ENCODE measurements around the gene ACTN3.
A peak's percentile ranks its signal among the peaks of the same experiment; 100 is the strongest.
"Not testable (repeated sequence)": the region's sequence is repeated elsewhere in the genome, so short reads cannot be mapped to it uniquely, and the experiment has no call there.

Gene ACTN3

DNA sequence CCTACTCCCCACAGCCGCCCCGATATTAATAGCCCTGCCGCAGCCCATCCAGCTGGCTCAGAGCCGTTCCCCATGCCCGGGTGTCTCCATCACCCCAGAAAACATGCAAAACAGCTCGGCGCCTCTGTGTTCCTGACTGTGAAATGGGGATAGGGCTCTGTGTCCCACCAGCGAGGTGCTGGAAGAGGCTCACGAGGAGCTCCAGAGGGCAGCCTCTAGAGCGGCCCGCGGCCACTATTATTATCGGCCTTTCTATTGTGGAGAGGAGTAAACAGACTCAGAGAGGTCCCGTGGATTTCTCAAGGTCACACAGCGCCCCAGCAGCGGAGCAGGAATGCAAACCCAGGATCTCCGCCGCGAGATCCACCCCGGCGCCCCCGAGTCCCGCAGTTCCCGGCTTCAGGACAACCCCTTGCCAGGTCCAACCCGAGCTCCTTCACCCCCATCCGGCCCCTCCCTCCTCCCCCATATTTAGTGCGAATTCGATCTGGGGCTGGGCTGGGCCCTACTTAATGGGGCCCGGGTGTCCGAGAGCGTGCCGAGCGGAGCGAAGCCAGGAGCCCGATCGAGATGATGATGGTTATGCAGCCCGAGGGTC, at the start of gene ACTN3:
TSS of gene ACTN3 (plus strand) at position 536 of the 598 bp plus-strand sequence. CDS start at position 571, 35 bp downstream.
- no peak for DNase-seq (ENCODE audit: low read depth in 2 of 2)

DNA sequence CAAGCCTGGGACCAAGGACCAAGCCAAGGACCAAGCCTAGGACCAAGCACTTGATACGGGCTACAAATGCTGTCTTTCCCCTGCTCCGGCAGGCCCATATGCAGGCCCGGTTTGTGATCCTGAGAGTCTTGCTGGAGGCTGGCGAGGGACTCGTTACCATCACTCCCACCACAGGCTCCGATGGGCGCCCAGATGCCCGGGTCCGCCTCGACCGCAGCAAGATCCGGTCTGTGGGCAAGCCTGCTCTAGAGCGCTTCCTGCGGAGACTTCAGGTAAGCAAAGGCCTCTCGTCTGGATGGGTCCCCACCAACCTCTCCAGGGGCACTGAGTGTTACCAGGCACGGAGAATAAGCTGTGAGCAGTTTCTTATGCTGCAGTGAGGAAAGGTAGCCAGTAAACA, 49.5 kb upstream of the ACTN3 start:
- no peak for DNase-seq (ENCODE audit: low read depth in 2 of 2)

DNA sequence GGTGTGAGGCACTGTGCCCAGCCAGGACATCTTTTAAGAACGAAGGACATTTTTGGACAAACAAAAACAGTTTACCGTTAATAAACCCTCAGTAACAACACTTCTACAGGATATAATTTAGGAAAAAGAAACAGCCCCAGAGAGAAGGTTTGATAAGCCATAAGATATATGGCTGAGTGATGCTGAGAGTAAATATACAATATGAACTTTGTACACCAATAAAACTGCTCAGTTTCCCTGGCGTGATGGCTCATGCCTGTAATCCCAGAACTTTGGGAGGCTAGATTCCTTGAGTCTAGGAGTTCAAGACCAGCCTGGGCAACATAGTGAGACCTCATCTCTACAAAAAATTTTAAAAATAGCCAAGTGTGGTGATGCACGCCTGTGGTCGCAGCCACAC, 48.2 kb upstream of the ACTN3 start:
- DNase-seq (ENCODE audit: low read depth in 2 of 2): no peak

DNA sequence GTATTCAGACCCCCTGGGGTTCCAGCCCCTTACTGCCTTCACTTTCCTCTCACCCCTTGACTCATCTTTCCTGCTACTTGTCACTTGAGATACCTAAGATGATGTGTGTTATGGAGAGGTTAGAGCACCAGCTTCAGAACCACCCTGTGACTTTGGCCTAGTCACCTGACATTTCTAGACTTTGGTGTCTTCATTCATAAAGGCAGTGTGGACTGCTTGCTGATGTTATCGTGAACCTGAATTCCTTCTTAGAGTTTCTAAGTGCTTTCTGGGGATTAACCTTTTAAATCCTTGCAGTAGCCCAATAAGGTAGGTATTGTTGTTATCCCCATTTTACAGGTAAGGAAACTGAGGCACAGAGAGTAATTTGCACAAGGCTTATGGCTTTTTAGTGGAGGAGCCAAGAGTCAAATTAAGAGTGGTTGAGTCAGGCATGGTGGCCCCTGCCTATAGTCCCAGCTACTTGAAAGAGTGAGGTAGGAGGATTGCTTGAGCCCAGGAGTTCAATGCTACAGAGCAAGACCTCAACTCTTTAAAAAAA, 41.4 kb upstream of the ACTN3 start:
- no peak for DNase-seq (ENCODE audit: low read depth in 2 of 2)

GRCh38 chr11:66509131-66509561, 37.6 kb upstream of the ACTN3 start:
- no peak for DNase-seq (ENCODE audit: low read depth in 2 of 2)

DNA sequence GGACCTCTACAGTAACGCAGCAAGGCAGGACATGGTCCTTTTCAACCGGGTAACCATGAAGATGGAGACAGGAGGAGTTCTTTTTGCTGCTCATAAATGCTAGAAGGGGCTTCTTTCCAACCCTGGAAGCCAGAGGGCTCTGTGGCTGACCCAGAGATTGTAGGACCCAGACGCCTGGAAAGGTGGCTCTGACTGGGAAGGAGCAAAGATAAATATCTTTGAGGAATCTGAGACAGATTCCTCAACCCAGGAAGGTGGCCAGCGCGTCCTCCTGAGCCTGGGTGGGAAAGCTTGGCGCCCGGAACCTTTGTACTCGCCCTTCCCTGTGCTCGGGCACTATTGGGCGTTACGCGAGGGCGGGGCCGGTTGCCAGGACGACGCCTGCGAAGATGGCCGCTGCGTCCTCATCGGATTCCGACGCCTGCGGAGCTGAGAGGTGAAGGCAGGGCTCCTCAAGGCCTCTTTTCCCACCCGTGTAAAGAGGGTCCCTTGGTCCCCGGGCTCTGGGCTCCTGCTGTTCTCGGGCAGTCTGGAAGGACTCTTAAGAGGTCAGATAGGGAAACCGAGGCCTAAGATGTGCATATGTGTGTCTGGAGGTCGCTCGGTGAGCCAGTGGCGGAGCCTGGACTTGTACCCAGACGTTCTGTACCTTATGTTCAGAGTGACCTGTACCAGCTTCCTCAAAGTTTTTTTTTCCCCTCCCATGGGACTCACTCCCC, 36.3 kb upstream of the ACTN3 start, which contains the start of gene BBS1:
TSS of gene BBS1 (plus strand) at position 365 of the 719 bp plus-strand sequence. CDS start at position 390, 25 bp downstream.
- peak; percentile 63 for DNase-seq (ENCODE audit: low read depth in 2 of 2)

DNA sequence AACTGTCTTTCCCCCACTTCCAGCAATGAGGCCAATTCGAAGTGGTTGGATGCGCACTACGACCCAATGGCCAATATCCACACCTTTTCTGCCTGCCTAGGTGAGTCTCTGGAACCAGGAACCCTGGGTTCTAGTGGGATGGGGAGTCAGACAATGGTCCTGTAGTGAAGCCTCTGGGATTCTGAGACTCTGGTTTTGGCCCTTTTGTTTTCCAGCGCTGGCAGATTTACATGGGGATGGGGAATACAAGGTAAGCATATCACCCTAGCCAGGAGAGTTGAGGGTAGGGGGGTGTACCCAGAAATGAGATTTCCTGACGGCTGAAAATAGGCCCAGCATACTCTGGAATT, 35.7 kb upstream of the ACTN3 start:
- no peak for DNase-seq (ENCODE audit: low read depth in 2 of 2)

GRCh38 chr11:66523611-66524010, 23.1 kb upstream of the ACTN3 start:
- no peak for DNase-seq (ENCODE audit: low read depth in 2 of 2)

- no peak for DNase-seq (ENCODE audit: low read depth in 2 of 2)
These were observed 22.2 kb upstream of the ACTN3 start for GRCh38 chr11:66524304-66525040.

DNA sequence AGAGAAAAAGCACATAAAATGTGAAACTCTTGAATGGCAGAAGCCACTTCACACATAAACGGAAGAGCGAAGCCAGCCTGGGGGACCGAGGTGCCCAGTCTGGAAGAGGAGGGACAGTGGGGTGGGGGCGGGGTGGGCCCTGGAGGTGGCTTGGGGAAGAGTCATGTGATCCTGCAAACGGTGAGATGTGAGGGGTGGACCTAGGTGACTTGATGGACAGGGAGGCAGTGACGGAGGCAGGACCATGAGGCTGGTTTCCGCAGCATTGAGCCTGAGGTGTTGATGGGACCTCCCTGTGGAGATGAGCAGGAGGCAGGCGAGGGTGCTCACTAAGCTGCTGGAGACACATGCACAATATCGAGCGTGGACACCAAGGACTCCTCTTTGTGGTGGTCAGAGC, 17.6 kb upstream of the ACTN3 start:
- DNase-seq (ENCODE audit: low read depth in 2 of 2): no peak

DNA sequence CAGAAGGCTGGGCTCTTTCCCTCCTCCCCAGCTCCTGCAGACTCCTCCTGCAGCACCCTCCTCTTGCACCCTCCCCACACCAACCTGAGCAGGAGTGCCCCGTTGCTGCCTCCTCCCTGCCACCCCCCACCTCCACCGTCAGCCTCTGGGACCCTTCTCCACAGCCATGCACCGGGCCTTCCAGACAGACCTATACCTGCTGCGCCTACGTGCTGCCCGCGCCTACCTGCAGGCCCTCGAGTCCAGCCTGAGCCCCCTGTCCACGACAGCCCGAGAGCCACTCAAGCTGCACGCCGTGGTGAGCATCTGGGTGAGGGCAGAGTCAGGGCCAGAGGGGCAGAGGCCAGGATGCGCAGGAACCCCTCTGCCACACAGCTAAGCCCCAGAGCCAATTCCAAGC, 17.0 kb upstream of the ACTN3 start:
- no peak for DNase-seq (ENCODE audit: low read depth in 2 of 2)

DNA sequence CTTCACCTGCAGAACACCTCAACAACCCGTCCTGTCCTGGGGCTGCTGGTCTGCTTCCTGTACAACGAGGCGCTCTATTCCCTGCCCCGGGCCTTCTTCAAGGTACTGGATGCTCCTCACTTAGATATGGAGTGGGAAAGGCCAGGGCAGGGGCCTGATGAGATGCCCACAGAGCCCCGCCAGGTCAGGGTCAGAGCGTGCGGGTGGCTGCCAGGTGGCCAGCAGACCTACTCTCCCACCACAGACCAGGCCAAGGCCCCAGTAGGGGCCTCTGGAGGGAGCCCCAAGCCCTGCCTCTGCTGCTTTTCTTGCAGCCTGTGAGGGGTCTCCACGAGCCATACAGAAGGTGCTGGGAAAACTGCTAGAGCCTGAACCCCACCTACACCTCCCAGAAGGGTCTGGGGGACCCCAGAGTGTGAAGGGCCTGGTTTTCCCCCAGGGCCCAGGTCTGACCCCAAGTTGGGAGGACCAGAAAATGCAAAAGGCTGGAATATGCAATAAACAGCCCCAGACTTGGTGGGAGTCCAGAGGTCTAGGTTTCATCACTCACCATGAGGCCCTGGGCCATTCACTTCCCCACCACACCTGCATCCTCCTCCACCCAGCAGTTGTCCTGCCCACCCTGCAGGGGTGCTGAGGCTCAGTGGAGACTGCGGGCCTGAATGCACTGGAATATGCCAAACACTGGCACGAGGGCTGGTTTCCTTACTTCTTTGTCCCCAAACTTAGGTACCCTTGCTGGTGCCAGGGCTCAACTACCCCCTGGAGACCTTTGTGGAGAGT, 15.6 kb upstream of the ACTN3 start:
- DNase-seq (ENCODE audit: low read depth in 2 of 2): no peak

GRCh38 chr11:66531841-66532240, 14.9 kb upstream of the ACTN3 start:
- no peak for DNase-seq (ENCODE audit: low read depth in 2 of 2)

DNA sequence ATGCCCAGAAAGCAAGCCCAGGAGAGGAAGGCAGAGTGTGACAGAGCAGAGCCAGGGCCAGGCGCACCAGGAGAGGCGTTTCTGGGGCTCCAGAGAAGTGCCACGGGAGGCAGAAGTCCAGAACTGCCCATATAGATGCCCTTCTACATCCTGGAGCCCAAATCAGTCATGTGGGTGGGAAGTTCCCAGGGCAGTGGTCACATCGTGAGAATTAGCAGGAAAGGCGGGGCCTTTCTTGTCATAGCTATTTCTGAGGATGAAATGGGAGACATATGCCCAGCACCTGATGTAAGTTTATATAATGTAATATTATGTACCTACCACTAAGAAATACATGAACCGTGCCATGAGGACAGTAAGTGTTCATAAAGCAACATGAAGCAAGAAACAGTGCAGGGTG, 13.9 kb upstream of the ACTN3 start:
- no peak for DNase-seq (ENCODE audit: low read depth in 2 of 2)

DNA sequence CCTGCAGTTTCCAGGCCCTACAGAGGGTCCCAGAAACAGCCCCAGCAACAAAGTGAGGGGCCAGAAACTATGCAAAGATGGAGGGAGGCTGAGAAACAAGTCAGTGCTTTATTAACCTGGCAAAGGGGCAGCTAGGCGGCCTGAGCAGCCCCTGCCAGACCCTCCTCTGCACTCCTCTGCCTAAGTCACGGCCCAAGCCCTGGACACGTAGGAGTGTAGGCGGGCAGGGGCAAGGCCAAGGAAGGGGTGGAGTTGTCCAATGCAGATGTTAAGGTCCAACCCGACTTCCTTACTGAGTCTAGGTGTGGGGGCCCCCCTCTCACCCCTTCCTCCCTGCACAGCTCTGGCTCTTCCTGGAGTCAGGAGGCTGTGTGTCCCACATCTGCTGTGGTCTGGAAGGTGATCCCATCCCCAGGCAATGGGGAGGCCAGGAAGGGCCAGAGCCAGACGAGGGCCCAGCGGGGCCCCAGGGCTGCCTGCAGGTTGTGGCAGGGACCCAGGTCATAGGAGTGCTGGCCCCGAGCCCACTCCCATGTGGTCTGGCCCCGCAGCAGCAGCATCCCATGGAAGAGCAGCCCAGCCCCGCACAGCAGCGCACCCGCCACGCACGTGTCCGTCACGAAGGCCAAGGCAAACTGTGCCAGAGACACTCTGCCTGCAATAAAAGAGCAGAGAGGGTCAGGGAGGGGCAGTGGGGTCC, 7.4 kb upstream of the ACTN3 start:
- DNase-seq (ENCODE audit: low read depth in 2 of 2): no peak

DNA sequence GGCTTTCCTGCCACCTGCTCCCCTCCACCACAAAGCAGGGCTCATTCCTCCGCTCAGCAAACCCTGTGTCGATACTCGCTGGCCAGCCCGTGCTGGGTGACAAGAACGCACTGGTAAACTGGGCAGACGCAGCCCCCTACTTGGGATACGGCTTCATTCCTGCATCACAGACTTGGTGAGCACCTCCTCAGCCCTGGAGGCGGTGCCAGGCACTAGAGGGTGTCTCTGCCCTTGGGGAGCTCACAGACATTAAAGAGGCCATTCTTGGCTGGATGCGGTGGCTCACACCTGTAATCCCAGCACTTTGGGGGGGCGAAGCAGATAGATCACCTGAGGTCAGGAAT, 6.9 kb upstream of the ACTN3 start:
- no peak for DNase-seq (ENCODE audit: low read depth in 2 of 2)

- not testable (repeated sequence) for DNase-seq (ENCODE audit: low read depth in 2 of 2)
These were observed 6.1 kb upstream of the ACTN3 start for GRCh38 chr11:66540598-66540997.

- no peak for DNase-seq (ENCODE audit: low read depth in 2 of 2)
These were observed 4.8 kb upstream of the ACTN3 start for GRCh38 chr11:66541892-66542291.

GRCh38 chr11:66542362-66542761, 4.3 kb upstream of the ACTN3 start:
- DNase-seq (ENCODE audit: low read depth in 2 of 2): no peak

- peak; percentile 50 to 55 for DNase-seq (ENCODE audit: low read depth in 2 of 2)
These were observed 3.2 kb upstream of the ACTN3 start for GRCh38 chr11:66543263-66544107.

Measured in stimulated activated CD8-positive, alpha-beta memory T cell treated with anti-CD3 and anti-CD28 coated beads, Interleukin-15, amount 100 ng/mL, for 48 hours (primary cell).